Liver (tissue), 9 donors: ENCODE data around the gene ACP6. TPM values are rescaled to one million over a fixed set of nuclear protein-coding genes. Genes with fewer than 3 reads are reported as not detected.
A peak's percentile ranks its signal among the peaks of the same experiment; 100 is the strongest.

Source experiments
- DNase-seq: peaks from one replicate; pipeline ENCODE4 v3.0.0-alpha.2; 2017; ENCODE audit warnings: low spot score
- H3K27ac ChIP-seq, 2 donors: one replicate each; pipeline ENCODE4 v1.7.0; 2013; ENCODE audit warnings: inconsistent platforms in 2 of 2, low read length in 2 of 2, control low read depth in 1 of 2, low read depth in 1 of 2, mild to moderate bottlenecking in 1 of 2
- H3K27me3 ChIP-seq, 4 donors: one replicate each; pipeline versions ENCODE4 v1.6.1 to v1.7.0; 2013; ENCODE audit warnings: low read length in 3 of 4, inconsistent platforms in 1 of 4, mild to moderate bottlenecking in 1 of 4, moderate library complexity in 1 of 4; ENCODE audit not compliant: control insufficient read depth in 4 of 4, insufficient read depth in 4 of 4
- H3K36me3 ChIP-seq, 4 donors: one replicate each; pipeline versions ENCODE4 v1.6.1 to v1.7.0; 2013; ENCODE audit warnings: low read length in 3 of 4, mild to moderate bottlenecking in 3 of 4, low read depth in 1 of 4, moderate library complexity in 1 of 4; ENCODE audit not compliant: control insufficient read depth in 4 of 4, insufficient read depth in 3 of 4
- H3K4me1 ChIP-seq, 4 donors: one replicate each; pipeline versions ENCODE4 v1.6.1 to v1.7.0; 2013; ENCODE audit warnings: low read length in 3 of 4, mild to moderate bottlenecking in 3 of 4, moderate library complexity in 1 of 4; ENCODE audit not compliant: control insufficient read depth in 4 of 4, insufficient read depth in 4 of 4
- H3K4me3 ChIP-seq, 3 donors: one replicate each; pipeline versions ENCODE4 v1.6.1 to v1.7.0; 2013; ENCODE audit warnings: low read length in 3 of 3, control low read depth in 1 of 3, low read depth in 1 of 3, mild to moderate bottlenecking in 1 of 3
- H3K9ac ChIP-seq, 2 donors: one replicate each; pipeline ENCODE4 v1.7.0; 2013; ENCODE audit warnings: low read length in 2 of 2, mild to moderate bottlenecking in 2 of 2, moderate library complexity in 2 of 2, control low read depth in 1 of 2, low read depth in 1 of 2
- H3K9me3 ChIP-seq, 4 donors: one replicate each; pipeline versions ENCODE4 v1.6.1 to v1.7.0; 2013; ENCODE audit warnings: low read length in 3 of 4; ENCODE audit not compliant: control insufficient read depth in 4 of 4
- CTCF ChIP-seq: fragments of 150-350 bp; IDR thresholded peaks from 2 replicates; pipeline ENCODE4 v1.5.1; 2017; ENCODE audit warnings: improper control_type of control experiment, low read depth, low read length; ENCODE audit not compliant: missing input control
- EGR1 ChIP-seq, 2 donors: IDR thresholded peaks; 2 replicates each; pipeline ENCODE4 v1.6.1; 2016 to 2018; ENCODE audit warnings: antibody characterized with exemption in 2 of 2, low read depth in 2 of 2
- FOXA1 ChIP-seq: IDR thresholded peaks from 2 replicates; pipeline ENCODE4 v1.6.1; 2016; ENCODE audit warnings: antibody characterized with exemption
- FOXA2 ChIP-seq: IDR thresholded peaks from 2 replicates; pipeline ENCODE4 v1.6.1; 2016; ENCODE audit warnings: antibody characterized with exemption
- GABPA ChIP-seq, 2 donors: IDR thresholded peaks in 1 of 2; conservative IDR thresholded peaks in 1 of 2; 2 replicates each; pipeline ENCODE4 v1.6.1; 2016; ENCODE audit warnings: antibody characterized with exemption in 2 of 2, mild to moderate bottlenecking in 1 of 2, moderate library complexity in 1 of 2
- HNF4A ChIP-seq, 2 donors: conservative IDR thresholded peaks; 2 replicates each; pipeline ENCODE4 v1.6.1; 2016; ENCODE audit warnings: antibody characterized with exemption in 2 of 2, mild to moderate bottlenecking in 2 of 2
- HNF4G ChIP-seq: IDR thresholded peaks from 2 replicates; pipeline ENCODE4 v1.6.1; 2016; ENCODE audit warnings: antibody characterized with exemption
- MAX ChIP-seq: IDR thresholded peaks from 2 replicates; pipeline ENCODE4 v1.6.1; 2016; ENCODE audit warnings: antibody characterized with exemption
- NR2F2 ChIP-seq: IDR thresholded peaks from 2 replicates; pipeline ENCODE4 v1.6.1; 2016; ENCODE audit warnings: antibody characterized with exemption
- RAD21 ChIP-seq, 2 donors: IDR thresholded peaks; 2 replicates each; pipeline ENCODE4 v1.6.1; 2016; ENCODE audit warnings: antibody characterized with exemption in 2 of 2, mild to moderate bottlenecking in 2 of 2
- REST ChIP-seq: IDR thresholded peaks from 2 replicates; pipeline ENCODE4 v1.6.1; 2016; ENCODE audit warnings: antibody characterized with exemption, mild to moderate bottlenecking
- SP1 ChIP-seq: IDR thresholded peaks from 2 replicates; pipeline ENCODE4 v1.6.1; 2018; ENCODE audit warnings: antibody characterized with exemption, mild to moderate bottlenecking
- YY1 ChIP-seq: IDR thresholded peaks from 2 replicates; pipeline ENCODE4 v1.6.1; 2016; ENCODE audit warnings: antibody characterized with exemption, mild to moderate bottlenecking
- ZBTB33 ChIP-seq: IDR thresholded peaks from 2 replicates; pipeline ENCODE4 v1.6.1; 2016; ENCODE audit warnings: antibody characterized with exemption
- WGBS: extraction: QIAGEN DNeasy Blood & Tissue Kit; methylation state at CpG from one replicate; pipeline ENCODE4 v1.1.7; 2013; 5-methylcytosine and 5-hydroxymethylcytosine counted together
- polyA plus RNA-seq, 2 donors: library from polyadenylated mRNA; stranded (reverse) in 1 of 2; unstranded in 1 of 2; fragments of 200-250 nt in 1 of 2; fragments of >200 nt in 1 of 2; fragmentation: Nextera tagmentation in 1 of 2; extraction: Ambion mirVana in 1 of 2; gene quantifications; one replicate each; pipeline versions ENCODE4 v1.2.1 to v1.2.3, GENCODE V29; 2013 to 2015
- total RNA-seq, 2 donors: library from RNA; depleted of rRNA; stranded (reverse); fragments of >200 nt; gene quantifications; one replicate each; pipeline ENCODE4 v1.2.3, GENCODE V29; 2014
- donor health status: healthy.
- donor health status: healthy.
- donor health status: healthy.
- donor health status: healthy.
- donor health status: healthy.

The ACP6 gene
- total and polyA plus RNA-seq, 4 donors: 4.7 to 18.1 (median 7.9) TPM

- TF ChIP-seq FOXA2 (no peak), HNF4G (peak; percentile 17), CTCF (peak; percentile 80), RAD21 (IDR thresholded peaks at IDR 0.05) (peak; percentile 77 to 83)
- Histone ChIP-seq H3K27me3 (no peaks in the 10 kb centered on the region), H3K4me3 (no peak overlapping the region), H3K4me1 (peaks cover 0 to 7% (median 2%) of the 10 kb centered on the region in 4 donors), H3K9me3 (no peaks in the 10 kb centered on the region), H3K27ac (no peak overlapping the region), H3K36me3 (peaks cover 0 to 21% (median 7%) of the 10 kb centered on the region in 4 donors), H3K9ac (no peak overlapping the region)
- WGBS: 58% methylated on average over 17 of the region's 17 CpGs
- DNase-seq: peak; percentile 44
These were observed 28.4 kb downstream of the ACP6 start for GRCh38 chr1:147641695-147642592.

- H3K4me3 ChIP-seq: no peak overlapping the region
- H3K27me3 ChIP-seq: no peaks in the 10 kb centered on the region
- H3K9ac ChIP-seq: no peak overlapping the region
- no peak overlapping the region for H3K27ac ChIP-seq
- no peak for DNase-seq
- peaks cover 0 to 7% (median 2%) of the 10 kb centered on the region in 4 donors for H3K4me1 ChIP-seq
- WGBS: 78% methylated on average over 8 of the region's 8 CpGs
- no peaks in the 10 kb centered on the region for H3K9me3 ChIP-seq
- TF ChIP-seq FOXA1 (no peak), HNF4A (conservative IDR thresholded peaks at IDR 0.05) (no peak), NR2F2 (no peak), YY1 (no peak)
- peaks cover 0 to 16% (median 6%) of the 10 kb centered on the region in 4 donors for H3K36me3 ChIP-seq
These were observed 29.0 kb downstream of the ACP6 start for GRCh38 chr1:147641291-147641690.

GRCh38 chr1:147640553-147641165 lies 29.7 kb downstream of the ACP6 start:
- Histone ChIP-seq H3K4me3 (no peak overlapping the region), H3K27me3 (no peaks in the 10 kb centered on the region), H3K36me3 (peaks cover 0 to 16% (median 5%) of the 10 kb centered on the region in 4 donors), H3K4me1 (peaks cover 0 to 7% (median 2%) of the 10 kb centered on the region in 4 donors), H3K9me3 (no peaks in the 10 kb centered on the region), H3K27ac (no peak overlapping the region), H3K9ac (no peak overlapping the region)
- TF ChIP-seq ZBTB33 (no peak), HNF4G (no peak), MAX (no peak), RAD21 (IDR thresholded peaks at IDR 0.05) (peak; percentile 72 to 85), FOXA1 (no peak), EGR1 (IDR thresholded peaks at IDR 0.05; ENCODE audit: low read depth in 2 of 2) (no peak), CTCF (peak; percentile 86), GABPA (IDR thresholded peaks at IDR 0.05 in 1 of 2, conservative IDR thresholded peaks at IDR 0.05 in 1 of 2) (no peak), SP1 (no peak), REST (no peak), HNF4A (conservative IDR thresholded peaks at IDR 0.05) (peak in 1 of 2 donors; percentile 18), FOXA2 (no peak)
- peak; percentile 76 for DNase-seq
- WGBS: 39% methylated on average over 9 of the region's 9 CpGs
